ENCODE data around the gene CACTIN.

DNA sequence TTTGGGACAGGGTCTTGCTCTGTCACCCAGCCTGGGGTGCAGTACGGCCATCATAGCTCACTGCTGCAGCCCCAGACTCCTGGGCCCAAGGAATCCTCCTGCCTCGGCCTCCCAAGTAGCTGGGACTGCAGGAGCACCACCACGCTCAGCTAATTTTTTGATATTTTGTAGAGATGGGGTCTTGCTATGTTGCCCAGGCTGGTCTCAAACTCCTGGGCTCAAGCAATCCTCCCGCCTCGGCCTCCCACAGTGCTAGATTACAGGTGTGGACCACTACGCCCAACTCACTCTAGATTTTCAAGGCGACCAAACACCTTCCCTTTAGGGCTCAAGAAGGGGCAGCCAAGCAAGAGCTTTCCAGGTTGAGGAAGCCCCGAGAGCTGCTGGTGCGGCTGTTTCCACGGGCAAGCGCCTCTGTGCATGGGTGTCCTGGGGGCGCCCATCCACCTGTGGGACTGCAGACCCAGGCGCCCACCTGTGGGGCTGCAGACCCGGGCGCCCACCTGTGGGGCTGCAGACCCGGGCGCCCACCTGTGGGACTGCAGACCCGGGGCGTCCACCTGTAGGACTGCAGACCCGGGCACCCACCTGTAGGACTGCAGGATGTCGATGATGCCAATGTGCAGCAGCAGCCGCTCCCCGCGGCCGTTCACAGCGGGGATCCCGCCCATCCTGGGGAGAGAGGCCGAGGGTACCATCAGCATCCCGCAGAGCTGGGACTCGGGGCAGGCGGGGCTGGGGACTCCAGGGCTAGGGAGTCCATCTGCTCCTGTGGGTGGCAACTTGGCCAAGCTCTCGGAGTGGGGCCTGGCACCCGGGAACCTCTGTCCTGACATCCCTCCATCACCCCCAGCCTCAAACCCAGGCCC lies 21.7 kb upstream of the CACTIN start:
- TF ChIP-seq EP300 (IDR thresholded peaks at IDR 0.05; ENCODE audit: borderline replicate concordance) = no peak
- no peak for TF ChIP-seq RAD21 (IDR thresholded peaks at IDR 0.05; ENCODE audit: low read depth)
- TF ChIP-seq CREB1 (IDR thresholded peaks at IDR 0.05; ENCODE audit: low read depth) = no peak
- no peak for TF ChIP-seq CEBPB (IDR thresholded peaks at IDR 0.05)
- no peak for TF ChIP-seq FOXM1 (IDR thresholded peaks at IDR 0.05; ENCODE audit: borderline replicate concordance, low read depth)
- TF ChIP-seq, protein P1, sequence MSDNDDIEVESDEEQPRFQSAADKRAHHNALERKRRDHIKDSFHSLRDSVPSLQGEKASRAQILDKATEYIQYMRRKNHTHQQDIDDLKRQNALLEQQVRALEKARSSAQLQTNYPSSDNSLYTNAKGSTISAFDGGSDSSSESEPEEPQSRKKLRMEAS (IDR thresholded peaks at IDR 0.05) = no peak
- no peak for TF ChIP-seq TAF1 (IDR thresholded peaks at IDR 0.05; ENCODE audit: low read depth)

Measured in Ishikawa (cell line).